ENCODE results near the gene CATSPER1. TPM values are rescaled to one million over a fixed set of nuclear protein-coding genes. Genes with fewer than 3 reads are reported as not detected.
A peak's percentile ranks its signal among the peaks of the same experiment; 100 is the strongest.

The CATSPER1 gene
- total RNA-seq (ENCODE audit: insufficient read depth, low replicate concordance) = 0.48 TPM

DNA sequence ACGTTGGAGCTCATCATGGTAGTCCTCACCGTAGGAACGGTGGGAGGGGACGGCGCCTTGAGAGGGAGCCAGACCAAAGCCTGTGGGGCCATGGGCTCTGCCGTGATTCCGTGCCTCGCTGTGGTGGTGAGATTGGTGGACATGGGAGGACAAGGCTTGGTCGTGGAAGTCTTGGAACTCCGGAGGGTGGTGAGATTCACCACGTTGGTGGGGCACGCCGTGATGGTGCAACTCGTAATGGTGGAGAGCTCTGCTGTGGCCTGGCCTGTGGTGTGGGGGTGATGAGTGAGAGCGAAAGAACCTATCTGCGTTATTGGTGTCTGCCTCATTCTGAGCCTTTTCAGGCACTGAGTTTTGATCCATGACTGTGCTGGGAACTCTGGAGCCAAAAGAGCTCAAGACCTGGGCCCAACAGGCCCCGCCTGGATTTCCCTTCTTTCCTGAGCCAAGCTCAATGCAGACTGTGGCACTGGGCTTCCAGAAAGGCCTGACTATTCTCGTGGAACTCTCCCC, at the start of gene CATSPER1:
Gene CATSPER1 (minus strand): TSS at position 463 of the 513 bp plus-strand sequence. CDS start 100 bp downstream, at position 363.
- DNase-seq (ENCODE audit: low spot score) = no peak

DNA sequence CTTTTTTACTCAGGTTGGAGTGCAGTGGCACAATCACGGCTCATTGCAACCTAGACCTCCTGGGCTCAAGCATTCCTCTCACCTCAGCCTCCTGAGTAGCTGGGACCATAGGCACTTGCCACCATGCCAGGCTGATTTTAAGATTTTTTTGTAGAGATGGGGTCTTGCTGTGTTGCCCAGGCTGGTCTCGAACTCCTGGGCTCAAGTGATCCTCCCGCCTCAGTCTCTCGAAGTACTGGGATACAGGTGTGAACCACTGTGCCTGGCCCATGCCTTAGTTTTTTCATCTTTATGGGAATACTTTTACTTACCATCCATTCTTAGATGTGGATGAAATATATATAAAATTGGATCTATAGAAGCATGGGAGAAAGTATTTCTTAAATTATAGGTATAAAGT, 49.0 kb upstream of the CATSPER1 start:
- no peak for DNase-seq (ENCODE audit: low spot score)

DNA sequence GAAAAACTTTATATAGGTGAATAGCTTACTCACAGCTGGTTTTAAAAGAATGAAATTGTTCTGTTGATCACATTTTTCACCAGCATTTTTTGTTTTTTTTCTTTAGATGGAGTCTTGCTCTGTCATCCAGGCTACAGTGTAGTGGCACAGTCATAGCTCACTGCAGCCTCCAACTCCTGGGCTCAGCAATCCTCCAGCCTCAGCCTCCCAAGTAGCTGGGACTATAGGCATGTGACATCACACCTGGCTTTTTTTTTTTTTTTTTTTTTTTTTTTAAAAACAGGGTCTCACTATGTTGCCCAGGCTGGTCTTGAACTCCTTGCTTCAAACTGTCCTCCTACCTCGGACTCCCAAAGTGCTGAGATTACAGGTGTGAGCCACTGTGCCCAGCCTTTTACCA, 47.4 kb upstream of the CATSPER1 start:
- DNase-seq (ENCODE audit: low spot score) = no peak

DNA sequence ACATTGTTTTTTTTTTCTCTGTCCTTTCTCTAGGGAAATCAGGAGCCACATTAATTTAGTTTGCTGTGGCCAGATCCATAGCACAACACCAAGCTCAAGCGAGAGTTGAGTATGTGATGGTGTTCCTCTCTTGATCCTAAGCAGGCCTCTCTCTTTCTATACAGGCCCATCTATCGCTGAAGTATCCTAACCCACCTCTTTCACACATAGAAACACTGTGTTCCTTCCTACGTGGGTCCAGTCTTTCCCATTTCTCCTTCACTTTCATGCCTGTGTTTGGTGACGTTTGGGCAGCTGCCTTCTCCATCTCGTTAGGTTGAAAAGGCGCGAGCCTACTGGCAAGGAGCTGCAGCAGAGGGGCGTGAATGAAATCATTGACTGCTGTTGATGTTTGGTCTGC, 46.2 kb upstream of the CATSPER1 start:
- no peak for DNase-seq (ENCODE audit: low spot score)

DNA sequence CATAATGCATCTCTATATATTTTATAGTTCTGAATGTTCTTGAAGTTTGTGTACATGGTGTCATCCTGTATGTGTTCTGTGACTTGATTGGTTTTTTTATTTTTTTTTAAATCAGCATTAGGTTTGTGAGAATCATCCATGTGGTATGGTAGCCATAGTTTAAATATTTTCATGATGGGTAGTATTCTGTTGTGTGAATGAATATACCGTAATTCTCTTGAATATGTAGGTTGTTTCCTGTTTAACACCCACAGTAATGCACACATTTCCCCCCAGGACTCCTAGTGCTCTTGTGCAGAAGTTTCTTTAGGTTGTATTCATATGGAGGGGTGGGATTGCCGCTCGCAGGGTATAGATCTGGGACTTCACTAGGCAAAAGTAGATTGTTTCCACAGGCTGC, 45.8 kb upstream of the CATSPER1 start:
- DNase-seq (ENCODE audit: low spot score) = no peak

DNA sequence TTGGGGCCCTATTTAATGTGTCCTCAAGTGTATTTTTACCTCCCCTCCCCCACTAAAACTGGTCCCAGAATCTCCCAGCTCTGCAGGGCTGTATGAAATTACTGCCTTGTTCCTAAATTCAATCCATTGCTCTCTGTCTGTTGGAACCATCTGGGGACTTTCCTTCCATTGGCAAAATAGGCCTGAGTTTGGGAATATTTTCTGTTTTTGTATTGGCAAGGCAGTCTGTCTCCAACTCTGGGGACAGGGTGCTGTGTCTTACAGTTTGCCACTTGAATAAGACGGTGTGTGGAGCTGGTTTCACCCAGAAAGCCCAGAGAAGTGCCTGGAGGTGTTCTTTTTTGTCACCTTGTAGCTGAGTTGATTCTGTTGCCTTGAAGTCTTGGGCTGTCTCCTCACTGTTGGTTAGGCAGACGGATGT, 45.1 kb upstream of the CATSPER1 start:
- DNase-seq (ENCODE audit: low spot score) = no peak

DNA sequence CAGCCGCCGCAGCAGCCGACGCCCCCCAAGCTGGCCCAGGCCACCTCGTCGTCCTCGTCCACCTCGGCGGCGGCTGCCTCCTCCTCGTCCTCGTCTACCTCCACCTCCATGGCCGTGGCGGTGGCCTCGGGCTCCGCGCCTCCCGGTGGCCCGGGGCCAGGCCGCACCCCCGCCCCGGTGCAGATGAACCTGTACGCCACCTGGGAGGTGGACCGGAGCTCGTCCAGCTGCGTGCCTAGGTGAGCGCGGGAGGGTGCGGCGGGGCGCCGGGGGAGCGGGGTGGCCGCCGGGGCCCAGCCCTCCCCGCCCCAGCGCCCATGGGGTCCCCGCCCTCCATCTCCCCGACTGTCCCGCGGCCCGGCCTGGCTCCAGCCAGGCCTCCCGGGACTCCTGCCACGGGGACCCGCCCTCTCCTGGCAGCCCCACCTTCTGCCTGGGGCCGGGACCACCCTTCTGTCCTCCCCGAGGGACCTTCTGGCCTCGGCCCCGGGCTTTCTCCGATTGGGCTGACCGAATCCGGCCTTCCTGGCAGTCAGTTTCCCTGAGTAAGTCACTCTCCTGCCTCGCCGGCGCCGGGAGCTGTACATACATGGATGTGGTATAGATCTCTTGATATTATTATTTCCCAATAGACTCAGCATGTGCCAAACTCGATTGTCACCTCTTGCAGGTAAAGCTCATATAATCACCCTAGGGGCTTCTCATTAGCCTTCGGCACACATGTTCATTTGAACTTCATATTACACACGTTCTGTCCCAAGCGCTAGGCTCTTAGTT, 44.5 kb upstream of the CATSPER1 start:
- DNase-seq (ENCODE audit: low spot score) = peak; percentile 57

DNA sequence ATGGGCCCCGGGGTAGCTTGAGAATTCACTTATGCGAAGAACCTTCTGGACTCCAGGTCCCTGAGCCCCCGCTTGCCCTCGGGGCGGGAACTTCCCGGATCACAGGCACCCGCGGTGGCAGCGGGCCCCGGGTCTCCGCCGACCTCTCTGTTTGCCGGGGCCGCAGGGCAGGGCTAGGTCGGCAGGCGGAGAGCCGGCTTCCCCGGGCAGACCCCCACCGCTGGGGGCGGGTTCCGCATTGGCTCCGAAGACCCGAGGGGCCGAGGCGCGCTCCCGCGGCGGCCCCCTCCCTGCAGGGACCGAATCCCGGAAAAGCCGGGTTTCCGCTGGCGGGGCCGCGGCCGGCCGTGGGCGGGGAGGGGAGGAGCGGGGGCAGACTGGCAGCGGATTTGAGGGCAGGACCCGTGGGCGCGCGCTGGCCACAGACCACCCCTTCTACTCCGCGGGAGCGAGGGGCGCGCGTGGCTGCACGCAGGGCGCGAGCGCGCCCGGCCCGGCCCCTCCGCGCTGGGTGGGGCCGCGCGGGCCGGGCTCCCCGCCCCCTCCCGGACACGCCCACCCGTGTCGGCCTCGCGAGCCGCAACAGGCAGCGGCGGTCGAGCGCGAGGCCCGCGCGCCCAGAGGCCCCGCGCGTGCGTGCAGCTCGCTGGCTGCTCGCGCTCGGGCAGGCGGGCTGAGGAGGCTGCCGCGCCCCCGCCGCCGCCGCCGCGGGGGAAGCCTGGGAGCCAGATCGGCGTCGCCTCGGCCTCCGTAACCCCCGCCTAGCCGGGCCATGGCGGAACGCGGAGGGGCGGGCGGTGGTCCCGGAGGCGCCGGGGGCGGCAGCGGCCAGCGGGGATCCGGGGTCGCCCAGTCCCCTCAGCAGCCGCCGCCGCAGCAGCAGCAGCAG, 43.7 kb upstream of the CATSPER1 start, which contains the start of gene PACS1:
Gene PACS1 (plus strand): TSS at position 558 of the 889 bp plus-strand sequence. CDS start 215 bp downstream, at position 773.
- peak; percentile 91 for DNase-seq (ENCODE audit: low spot score)

DNA sequence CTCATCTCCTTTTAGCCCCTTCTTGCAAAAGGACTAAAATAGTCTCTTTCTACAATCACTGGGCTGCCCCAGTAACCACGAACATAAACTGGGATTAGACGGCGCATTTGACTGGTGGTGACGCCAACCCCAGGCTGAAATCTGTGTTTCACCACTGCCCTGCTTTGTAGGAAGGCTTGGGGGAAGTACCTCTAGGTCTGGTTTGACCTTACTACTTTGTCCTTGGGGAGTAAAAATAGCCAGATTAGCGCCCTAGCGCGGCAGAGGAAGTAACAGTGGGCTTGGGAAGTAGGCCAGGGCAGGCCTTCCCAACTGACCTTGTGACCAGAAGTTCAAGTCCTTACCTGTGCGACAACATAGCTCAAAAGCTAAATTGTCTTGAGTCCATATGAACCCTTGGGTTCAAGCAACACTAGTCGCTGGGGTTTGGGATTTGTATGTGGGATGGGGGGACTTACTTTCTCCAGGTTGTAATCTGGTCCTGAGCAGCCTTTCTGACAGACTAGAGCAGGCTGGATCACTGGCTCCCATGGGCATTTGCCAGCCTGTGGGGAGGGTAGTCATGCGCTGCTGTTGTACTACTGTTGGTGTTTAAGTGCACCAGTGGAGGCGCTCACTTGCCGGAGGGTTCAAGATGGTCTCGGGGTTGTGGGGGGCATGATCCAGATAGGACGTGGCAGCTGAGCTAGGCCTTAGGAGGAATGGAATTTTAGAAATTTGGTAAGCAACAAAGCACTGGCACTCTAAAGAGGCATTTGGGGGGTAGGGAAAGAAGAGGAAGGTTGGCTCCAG, 42.8 kb upstream of the CATSPER1 start:
- peak; percentile 72 for DNase-seq (ENCODE audit: low spot score)

DNA sequence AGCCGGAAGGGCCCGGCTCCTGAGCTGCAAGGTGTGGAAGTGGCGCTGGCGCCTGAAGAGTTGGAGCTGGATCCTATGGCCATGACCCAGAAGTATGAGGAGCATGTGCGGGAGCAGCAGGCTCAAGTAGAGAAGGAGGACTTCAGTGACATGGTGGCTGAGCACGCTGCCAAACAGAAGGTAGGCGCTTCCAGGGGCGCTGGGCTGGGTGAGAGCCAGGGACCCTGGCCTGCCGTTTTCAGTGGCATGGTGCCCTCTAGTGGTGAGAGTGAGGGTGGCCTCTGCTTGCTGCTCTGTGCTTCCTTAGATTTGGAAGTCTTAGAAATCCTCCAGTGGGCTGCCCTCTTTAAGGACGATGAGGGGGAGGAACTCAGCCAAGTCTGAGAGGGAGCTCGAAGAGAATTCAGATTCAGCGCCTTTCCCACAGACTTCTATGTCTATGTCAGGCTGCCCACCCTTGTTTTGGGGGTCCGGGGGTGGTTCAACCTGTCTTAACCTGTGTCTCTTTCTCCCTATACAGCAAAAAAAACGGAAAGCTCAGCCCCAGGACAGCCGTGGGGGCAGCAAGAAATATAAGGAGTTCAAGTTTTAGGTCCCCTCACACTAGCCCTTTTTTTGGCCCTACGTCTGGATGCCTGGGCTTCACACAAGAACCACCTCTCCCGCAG, 42.0 kb upstream of the CATSPER1 start:
- peak; percentile 69 for DNase-seq (ENCODE audit: low spot score)

DNA sequence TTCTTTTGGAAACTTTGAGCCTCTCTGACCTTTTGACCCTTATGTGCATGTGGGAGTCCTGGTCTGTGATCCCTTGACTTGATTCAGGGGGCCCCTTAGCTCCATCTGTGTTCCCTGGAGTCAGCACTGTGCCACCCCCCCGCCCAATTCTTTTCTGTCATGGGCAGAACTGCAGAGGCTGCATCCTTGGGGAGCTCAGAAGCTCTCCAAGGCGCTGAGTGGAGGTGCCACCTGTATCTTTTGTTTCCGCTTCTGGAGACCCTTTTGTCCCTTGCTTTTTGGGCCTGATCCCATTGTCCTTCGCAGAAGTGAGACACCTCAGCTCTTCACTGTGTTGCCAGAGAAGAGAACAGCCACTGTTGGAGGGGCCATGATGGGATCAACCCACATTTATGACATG, 41.4 kb upstream of the CATSPER1 start:
- DNase-seq (ENCODE audit: low spot score) = no peak

DNA sequence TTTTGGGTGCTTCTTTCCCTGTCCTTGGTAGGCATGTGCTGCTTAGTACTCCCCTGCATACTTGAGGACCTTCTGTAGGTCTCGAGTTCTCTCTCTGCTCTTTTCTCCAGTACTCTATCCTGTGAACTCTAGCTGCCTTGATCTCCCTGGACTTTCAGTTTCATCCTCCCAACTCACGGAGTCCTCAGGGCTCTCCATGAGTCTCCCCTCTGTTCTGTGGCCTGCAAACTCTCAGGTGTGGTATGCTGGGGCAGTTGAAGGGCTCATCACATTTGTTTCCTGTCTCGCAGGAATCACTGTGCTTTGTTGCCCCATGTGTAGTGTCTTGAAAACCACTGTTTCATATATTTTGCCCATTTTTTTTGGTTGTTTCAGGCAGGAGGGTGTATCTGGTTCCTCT, 40.5 kb upstream of the CATSPER1 start:
- DNase-seq (ENCODE audit: low spot score) = no peak

DNA sequence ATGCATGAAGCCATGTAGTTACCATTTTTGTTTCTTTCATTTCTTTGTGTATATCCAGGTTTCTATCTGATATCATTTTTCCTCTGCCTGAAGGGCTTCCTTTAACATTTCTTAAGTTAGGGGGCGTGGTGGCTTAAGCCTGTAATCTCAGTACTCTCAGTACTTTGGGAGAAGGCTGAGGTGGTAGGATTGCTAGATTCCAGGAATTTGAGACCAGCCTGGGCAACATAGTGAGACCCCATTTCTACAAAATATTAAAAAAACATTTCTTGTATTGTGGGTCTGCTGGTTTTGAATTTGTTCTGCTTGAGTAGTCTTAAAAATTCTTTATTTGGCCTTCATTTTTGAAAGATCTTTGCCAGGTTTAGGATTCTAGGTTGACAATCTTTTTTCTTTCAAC, 38.3 kb upstream of the CATSPER1 start:
- no peak for DNase-seq (ENCODE audit: low spot score)

DNA sequence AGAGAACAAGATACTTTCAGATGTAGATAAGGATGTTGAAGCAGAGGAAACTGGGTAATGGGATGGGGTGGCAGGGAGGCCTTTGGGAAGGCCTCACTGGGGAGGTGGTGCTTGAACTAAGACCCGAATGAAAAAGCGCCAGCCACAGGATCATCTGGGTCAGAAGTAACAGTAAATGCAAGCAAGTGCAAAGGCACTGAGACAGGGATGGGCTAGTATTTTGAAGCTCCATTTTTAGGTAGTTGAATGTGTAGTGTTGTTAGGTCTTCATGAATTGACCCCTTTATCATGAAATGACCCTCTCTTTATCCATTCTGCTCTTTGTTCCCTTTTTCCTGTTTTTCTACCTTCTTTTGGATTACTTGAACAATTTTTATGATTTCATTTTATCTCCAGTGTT, 37.6 kb upstream of the CATSPER1 start:
- no peak for DNase-seq (ENCODE audit: low spot score)

DNA sequence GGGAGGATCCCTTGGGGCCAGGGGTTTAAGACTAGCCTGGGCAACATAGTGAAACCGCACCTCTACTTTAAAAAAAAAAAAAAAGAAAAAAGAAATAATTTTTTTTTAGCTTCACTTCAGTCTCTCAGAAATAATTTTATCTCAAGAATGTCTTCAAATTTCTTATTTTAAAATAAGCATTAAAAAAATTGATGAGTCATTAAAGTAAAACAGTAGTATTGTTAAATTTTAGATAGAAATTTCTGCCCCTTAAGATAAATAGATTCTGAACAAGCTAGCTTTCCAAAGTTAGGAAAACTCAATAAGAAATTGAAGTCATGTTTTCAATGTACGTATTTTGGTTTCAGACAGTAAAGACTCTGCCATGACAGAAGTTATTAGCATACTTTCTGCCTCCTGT, 36.1 kb upstream of the CATSPER1 start:
- no peak for DNase-seq (ENCODE audit: low spot score)

DNA sequence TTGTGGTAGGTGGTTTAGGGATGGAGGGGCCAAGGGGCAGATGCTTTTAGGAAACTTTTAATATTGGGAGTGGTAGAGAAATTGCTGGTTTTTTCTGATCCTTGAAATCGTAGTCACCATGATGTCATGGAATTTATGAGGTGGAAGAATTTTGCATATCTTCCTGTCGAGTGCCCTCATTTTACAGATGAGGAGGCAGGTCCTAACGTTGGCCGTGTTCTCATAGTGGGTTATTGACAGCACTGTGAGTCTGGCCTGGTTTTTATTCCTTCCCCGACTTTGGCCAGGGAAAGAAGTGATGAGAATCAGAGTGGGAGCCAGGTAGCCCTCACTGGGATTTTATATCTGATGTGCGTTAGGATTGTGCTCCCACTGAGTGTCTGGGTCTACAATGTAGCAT, 35.0 kb upstream of the CATSPER1 start:
- no peak for DNase-seq (ENCODE audit: low spot score)

DNA sequence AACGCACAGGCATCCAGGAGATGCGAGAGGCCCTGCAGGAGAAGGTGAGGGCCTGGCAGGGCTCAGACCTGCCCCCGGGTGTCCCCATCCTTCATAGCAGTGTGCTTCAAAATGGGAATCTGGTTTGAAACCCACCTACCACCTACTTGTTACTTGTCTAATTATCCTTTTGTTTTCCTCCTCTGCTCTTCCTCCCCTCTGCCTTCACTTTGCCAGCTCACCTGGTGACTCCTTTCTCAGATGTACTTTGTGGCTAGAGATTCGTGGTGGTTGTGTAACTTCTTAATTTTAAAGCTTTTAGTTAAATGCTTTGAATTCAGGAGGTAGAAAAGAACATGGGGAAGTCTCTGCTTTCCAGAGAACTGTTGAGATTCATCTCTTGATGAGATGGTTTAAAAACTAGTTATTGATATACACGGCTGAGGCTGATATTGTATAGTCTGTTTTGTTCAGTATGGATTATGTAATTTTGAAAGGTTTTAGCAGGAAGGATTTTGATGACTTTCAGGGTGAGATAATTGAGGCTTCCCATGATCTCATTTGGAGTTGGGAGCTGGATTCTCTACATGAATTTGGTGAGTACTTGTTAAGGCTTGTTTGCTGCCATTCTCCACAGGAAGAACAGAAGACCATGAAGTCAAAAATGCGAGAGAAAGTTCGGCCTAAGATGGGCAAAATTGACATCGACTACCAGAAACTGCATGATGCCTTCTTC, 33.8 kb upstream of the CATSPER1 start:
- DNase-seq (ENCODE audit: low spot score) = no peak

DNA sequence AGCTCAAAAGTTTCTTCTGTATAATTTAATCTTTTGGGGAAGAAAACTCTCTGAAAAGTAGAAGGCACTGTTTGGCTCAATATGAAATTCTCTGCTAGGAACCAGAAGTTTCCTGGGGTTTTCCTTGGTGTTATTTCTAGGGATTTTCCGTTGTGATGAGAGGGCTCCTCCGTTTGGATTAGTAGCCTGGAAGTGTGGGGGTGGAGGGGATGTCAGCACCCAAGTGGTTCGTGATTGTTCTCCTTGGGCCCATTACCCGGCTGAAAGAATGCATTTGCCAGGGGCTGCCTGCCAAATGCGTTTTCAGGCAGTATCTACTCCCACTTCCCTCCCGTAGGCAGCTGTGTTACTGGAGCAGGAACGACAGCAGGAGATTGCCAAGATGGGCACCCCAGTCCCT, 30.2 kb upstream of the CATSPER1 start:
- DNase-seq (ENCODE audit: low spot score) = no peak

DNA sequence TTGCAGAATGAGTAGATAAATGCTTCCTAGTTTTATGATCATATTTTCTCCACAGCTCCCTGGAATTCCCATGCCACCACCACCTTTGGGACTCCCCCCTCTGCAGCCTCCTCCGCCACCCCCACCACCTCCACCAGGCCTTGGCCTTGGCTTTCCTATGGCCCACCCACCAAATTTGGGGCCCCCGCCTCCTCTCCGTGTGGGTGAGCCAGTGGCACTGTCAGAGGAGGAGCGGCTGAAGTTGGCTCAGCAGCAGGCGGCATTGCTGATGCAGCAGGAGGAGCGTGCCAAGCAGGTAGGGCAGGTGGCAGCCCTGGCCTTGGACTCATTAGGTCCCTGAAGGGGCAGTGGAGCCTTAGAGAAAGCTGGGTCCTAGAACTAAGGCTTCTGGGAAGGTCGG, 28.7 kb upstream of the CATSPER1 start:
- no peak for DNase-seq (ENCODE audit: low spot score)

DNA sequence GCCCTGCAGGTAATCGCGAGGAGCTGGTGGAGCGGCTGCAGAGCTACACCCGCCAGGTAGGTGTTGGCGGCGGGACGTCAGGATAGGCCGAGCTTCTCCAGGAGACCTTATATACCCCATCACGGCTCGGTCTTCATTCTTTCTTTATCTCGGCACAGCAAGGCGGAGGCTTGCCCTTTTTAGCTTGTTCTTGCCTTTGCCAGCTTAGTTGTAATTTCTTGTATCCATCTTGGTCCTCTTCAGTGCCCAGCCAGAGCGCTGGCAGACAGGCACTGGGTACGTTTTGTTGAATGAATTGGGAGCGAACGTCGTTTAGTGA, 26.3 kb upstream of the CATSPER1 start:
- peak; percentile 12 for DNase-seq (ENCODE audit: low spot score)
